ENCODE results near the gene IL26. TPM values are rescaled to one million over a fixed set of nuclear protein-coding genes. Genes with fewer than 3 reads are reported as not detected.
"Not testable (repeated sequence)": the region's sequence is repeated elsewhere in the genome, so short reads cannot be mapped to it uniquely, and the experiment has no call there.

Gene IL26
- total RNA-seq, 2 donors from 2014 or later, result 8.3 TPM; not detected in 1

DNA sequence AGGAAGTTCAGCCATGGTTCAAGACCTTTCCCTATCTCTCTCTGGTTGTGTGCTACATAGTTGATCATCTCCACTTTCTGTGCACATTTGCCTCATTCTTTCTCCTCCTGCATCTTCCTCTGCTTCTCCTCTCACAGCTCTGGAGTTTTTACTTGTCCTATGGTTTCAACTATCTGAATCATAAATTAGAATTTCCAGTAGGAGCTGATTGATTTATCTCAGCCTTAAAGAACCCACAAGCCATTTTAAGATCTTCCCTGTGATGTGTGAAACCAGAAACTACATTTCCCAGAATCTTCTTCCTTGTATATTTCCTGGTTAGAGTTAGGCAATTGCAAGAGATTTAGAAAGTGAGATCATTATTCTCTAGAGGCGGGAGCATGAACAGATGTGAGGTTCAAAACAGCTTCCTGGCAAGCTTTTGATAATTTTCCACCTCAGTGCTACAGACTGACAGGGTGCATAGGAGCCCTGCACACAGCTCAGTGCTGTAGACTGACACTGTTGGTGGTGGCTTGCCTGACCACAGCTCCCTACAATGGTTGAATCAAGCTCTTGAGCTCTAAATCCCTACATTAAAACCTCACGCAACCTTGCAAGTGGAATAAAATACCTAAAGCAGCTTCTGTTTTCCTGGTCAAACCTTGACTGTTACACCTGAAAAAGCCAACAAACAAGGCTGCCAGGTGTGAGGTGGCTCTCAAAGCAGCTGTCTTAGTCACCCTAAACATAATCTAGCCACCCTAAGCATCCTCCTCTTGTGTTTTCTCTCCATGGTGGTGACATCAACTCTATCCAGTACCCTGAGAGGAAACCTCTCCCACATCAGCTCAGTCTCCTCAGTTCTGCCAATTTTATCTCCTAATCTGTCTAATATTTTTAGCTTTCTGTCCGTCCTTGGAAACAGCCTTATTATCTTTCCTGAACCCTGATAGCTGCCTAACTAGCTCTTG, 44.5 kb downstream of the IL26 start:
- H3K36me3 Mint-ChIP-seq, result peaks cover 7 to 21% of the 10 kb centered on the region in 2 donors
- H3K9me3 Mint-ChIP-seq, result peaks cover 9 to 17% of the 10 kb centered on the region in 2 donors
- ATAC-seq, result peak; percentile 88 to 92
- peak overlapping the region; percentile 75 to 86 for H3K27ac Mint-ChIP-seq
- DNase-seq (ENCODE audit: low spot score in 2 of 2), result peak in 1 of 2 donors; percentile 52

DNA sequence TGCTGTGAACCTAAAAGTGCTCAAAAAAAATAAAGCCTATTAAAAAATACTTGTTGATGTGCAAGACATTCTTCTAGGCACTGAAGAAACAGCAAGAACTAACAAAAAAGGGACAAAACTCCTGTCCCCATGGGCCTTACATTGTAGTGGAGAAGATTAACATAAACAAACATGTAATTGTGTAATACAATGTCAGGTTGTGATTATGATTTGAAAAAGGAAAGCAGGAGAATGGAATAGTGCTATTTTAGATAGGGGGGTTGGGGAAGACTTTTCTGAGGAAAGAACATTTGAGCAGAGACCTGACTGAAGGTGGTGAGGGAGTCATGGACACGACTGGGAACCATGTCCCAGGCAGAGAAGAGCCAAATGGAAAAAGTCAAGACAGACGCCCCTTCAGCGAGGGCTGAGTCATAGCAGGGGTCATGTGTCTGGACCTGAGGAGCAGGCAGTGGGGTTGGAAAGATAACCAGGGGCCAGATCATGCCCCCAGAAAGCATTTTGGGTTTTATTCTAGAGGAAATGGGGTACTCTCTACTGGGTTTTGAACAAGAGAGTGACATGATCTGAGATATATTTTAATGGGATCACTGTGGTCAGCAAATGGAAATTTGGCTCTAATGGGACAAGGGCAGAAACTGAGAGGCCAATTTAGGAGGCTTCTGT, 46.7 kb downstream of the IL26 start:
- H3K36me3 Mint-ChIP-seq, result peaks cover 7 to 18% of the 10 kb centered on the region in 2 donors
- peak overlapping the region; percentile 48 to 81 for H3K27ac Mint-ChIP-seq
- peaks cover 9 to 10% of the 10 kb centered on the region in 2 donors for H3K9me3 Mint-ChIP-seq
- DNase-seq (ENCODE audit: low spot score in 2 of 2), result no peak
- no peak for ATAC-seq

DNA sequence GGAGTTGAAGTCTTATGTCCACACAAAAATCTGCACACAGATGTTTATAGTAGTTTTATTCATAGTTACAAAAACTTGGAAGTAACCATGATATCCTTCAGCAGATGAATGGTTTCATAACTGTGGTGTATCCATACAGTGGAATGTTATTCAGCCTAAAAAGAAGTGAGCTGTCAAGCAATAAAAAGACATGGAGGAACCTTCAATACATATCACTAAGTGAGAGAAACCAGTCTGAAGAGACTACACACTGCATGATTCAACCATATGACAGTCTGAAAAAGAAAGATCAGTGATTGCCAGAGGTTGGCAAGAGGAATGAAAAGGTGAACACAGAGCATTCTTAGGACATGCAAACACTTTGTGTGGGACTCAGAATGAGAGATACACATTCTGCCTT, 47.4 kb downstream of the IL26 start:
- ATAC-seq, result no peak
- Mint-ChIP-seq H3K27ac (peak overlapping the region in 1 of 2 donors; percentile 9), H3K36me3 (peaks cover 7 to 16% of the 10 kb centered on the region in 2 donors), H3K9me3 (peaks cover 9% of the 10 kb centered on the region in 2 donors)
- no peak for DNase-seq (ENCODE audit: low spot score in 2 of 2)

DNA sequence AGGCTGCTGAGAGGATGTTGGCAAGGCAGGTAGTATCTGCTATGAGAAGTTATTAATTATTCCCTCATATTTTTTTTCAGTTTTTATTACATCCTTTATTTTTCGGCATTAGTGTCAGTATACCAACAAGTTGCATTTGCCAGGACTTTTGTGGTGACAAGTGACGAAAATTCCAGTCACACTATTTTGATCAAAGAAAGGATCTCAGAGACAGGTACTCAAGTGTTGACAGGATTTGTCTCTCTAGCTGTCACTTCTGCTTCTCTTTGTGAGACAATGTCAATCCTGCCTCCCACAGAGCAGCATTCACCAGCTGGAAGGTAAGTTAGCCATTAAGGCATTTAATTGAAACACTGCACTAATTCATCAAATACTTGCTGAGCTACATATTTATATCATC, 48.0 kb downstream of the IL26 start:
- DNase-seq (ENCODE audit: low spot score in 2 of 2) (no peak), ATAC-seq (no peak)
- peaks cover 9% of the 10 kb centered on the region in 2 donors for H3K9me3 Mint-ChIP-seq
- peaks cover 7 to 16% of the 10 kb centered on the region in 2 donors for H3K36me3 Mint-ChIP-seq
- peak overlapping the region; percentile 9 to 79 for H3K27ac Mint-ChIP-seq

DNA sequence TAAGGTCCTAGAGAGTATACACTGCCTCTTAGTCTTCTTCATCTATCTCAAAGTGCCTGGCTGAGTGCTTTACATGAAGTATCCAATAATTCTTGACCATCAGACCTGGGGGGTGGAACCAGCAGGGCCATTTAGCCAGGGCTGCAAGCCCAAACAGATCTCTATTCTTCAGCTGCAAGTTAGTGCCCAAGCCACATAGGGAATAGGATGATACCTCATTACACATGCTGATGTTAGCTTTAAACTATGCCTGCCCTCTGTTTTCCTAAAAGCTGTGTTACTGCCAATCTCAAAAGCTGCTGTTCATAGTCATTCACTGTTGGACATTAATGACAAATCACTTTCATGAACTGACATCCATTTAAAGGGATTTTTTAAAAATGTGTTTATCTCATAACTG, 49.4 kb downstream of the IL26 start:
- no peak for DNase-seq (ENCODE audit: low spot score in 2 of 2)
- H3K27ac Mint-ChIP-seq, result peak overlapping the region; percentile 45 to 94
- H3K36me3 Mint-ChIP-seq, result peaks cover 7 to 27% of the 10 kb centered on the region in 2 donors
- peaks cover 9% of the 10 kb centered on the region in 2 donors for H3K9me3 Mint-ChIP-seq
- ATAC-seq, result no peak

DNA sequence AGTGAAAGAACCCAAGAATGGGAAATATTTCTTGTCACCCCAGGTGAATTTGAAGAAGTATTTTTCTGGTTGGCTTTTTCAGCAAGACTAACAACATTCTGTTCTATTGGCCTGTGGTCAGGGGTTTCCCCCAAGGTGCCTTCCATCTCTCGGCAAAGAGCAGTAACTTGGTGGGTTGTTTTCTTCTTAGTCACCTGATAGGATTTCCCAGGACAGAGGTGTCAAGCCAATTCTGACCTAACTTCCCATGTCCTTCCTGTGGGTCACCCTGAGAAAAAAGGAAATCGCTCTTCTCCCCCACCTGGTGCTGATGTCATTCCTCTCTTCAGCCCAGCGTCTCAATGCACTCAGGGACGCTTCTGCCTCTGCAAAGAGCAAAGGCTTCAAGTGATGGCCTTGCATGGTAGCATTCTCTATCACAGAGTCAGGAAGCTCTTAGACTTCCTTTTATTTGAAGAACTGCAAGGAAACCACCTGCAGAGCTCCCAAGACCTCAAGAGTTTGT, 50.0 kb downstream of the IL26 start:
- peak; percentile 63 to 78 for DNase-seq (ENCODE audit: low spot score in 2 of 2)
- H3K27ac Mint-ChIP-seq, result peak overlapping the region; percentile 45 to 94
- H3K36me3 Mint-ChIP-seq, result peaks cover 7 to 27% of the 10 kb centered on the region in 2 donors
- H3K9me3 Mint-ChIP-seq, result peaks cover 9% of the 10 kb centered on the region in 2 donors
- ATAC-seq, result peak; percentile 84 to 96

DNA sequence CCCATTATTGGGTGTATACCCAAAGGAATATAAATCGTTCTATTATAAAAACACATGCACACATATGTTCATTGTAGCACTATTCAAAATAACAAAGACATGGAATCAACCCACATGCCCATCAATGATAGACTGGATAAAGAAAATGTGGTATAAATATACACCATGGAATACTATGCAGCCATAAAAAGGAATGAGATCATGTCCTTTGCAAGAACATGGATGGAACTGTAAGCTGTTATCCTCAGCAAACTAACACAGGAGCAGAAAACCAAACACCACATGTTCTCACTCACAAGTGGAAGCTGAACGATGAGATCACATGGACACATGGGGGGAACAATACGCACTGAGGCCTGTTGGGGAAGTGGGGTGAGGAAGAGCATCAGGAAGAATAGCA, 50.8 kb downstream of the IL26 start:
- H3K36me3 Mint-ChIP-seq, result peaks cover 7 to 27% of the 10 kb centered on the region in 2 donors
- not testable (repeated sequence) for H3K9me3 Mint-ChIP-seq; H3K27ac Mint-ChIP-seq; DNase-seq (ENCODE audit: low spot score in 2 of 2); ATAC-seq

DNA sequence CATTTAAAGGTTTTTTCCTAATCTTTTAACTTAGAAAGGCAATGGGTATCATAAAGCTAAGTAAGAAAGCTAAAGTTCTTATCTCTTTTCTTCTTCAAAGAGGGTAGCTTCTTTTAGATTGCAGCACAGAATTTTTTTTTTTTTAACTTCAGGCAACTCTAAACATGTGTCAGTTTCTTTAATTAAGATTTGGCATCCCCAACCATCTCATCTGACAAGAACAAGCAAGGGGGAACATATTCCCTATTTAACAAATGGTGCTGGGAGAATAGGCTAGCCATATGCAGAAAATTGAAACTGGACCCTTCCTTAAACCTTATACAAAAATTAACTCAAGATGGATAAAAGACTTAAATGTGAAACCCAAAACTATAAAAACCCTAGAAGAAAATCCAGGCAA, 51.8 kb downstream of the IL26 start:
- peaks cover 4 to 24% of the 10 kb centered on the region in 2 donors for H3K36me3 Mint-ChIP-seq

DNA sequence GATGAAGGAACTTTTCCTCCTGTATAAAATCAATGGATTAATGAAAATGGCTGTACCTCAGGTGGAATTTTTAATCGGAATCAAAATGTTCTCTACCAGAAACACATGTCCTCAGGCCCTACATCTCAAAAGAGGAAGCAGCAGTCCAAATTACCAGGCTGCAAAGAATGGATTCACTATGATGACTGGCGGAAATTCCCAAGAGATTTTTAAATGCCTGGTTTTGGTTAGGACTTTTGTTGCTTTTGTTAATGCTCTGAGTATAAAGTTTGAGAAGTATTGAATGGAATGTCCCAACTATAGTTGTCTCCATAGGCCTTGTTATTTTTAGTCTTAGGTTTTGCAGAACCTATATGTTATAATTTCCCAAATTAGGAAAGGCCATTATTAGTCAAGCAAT, 54.9 kb downstream of the IL26 start:
- Mint-ChIP-seq H3K27ac (no peak overlapping the region), H3K36me3 (peaks cover 0 to 38% of the 10 kb centered on the region in 2 donors), H3K9me3 (peaks cover 0 to 9% of the 10 kb centered on the region in 2 donors)
- DNase-seq (ENCODE audit: low spot score in 2 of 2) (no peak), ATAC-seq (no peak)

More for the DNA sequence above, 51.8 kb downstream of the IL26 start:
- no peak overlapping the region for H3K27ac Mint-ChIP-seq
- ATAC-seq (no peak), DNase-seq (ENCODE audit: low spot score in 2 of 2) (no peak)
- H3K9me3 Mint-ChIP-seq, result peaks cover 7 to 9% of the 10 kb centered on the region in 2 donors

DNA sequence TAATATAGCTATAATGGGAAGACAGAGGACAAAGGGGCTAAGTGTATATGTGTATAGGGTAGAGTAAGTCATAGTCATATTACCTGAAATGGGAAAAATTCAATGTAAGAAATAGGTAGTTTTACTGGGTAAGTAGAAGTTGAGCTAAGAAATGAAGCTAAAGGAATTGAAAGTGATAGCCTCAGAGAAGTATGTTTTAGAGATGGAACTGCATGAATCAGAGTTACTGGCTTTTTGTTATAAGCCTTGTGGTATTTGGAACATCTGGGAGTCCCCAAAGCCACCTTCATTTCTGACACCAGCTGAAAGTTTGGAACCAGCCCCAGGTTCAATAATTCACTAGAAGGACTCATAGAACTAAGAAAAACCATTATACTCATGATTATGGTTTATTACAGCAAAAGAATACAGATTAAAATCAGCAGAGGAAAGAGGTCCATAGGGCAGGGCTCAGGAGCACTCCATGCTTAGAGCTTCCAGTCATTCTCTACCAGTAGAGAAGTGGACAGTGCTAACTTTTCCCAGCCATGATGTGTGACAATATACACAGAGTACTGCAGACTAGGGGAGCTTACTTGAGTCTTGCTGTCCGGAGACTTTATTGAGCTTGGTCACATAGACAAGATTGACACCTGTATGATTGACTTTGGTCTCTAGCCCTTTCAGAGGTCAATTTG, 56.3 kb downstream of the IL26 start:
- no peak overlapping the region for H3K27ac Mint-ChIP-seq
- H3K36me3 Mint-ChIP-seq, result peaks cover 0 to 31% of the 10 kb centered on the region in 2 donors
- ATAC-seq, result peak; percentile 55 to 71
- H3K9me3 Mint-ChIP-seq, result peaks cover 0 to 1% of the 10 kb centered on the region in 2 donors
- no peak for DNase-seq (ENCODE audit: low spot score in 2 of 2)

DNA sequence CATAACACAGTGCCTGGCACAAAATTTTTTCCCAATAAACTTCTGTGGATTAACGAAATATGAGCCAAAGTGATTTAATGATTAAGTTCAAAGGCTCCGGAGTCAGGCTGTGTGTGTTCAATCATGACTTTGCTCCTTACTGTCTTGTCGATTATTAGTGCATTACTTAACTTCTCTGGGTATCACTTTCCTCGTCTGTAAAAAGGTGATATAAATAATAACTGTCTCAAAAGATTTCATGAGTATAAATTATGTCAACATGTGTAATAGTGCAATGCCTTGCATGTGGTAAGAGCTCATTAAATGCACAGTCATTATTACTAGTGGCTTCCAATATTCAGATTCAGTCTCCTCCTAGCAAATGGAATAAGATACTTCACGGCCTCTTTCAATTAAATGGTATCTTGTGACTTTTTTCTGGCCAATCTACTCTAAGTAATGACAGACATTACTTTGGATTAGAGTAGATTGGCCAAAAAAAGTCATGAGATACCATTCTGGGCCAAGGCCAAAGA, 59.2 kb downstream of the IL26 start:
- H3K9me3 Mint-ChIP-seq, result no peaks in the 10 kb centered on the region
- H3K27ac Mint-ChIP-seq, result no peak overlapping the region
- no peak for ATAC-seq
- DNase-seq (ENCODE audit: low spot score in 2 of 2), result no peak
- H3K36me3 Mint-ChIP-seq, result peaks cover 0 to 22% of the 10 kb centered on the region in 2 donors

DNA sequence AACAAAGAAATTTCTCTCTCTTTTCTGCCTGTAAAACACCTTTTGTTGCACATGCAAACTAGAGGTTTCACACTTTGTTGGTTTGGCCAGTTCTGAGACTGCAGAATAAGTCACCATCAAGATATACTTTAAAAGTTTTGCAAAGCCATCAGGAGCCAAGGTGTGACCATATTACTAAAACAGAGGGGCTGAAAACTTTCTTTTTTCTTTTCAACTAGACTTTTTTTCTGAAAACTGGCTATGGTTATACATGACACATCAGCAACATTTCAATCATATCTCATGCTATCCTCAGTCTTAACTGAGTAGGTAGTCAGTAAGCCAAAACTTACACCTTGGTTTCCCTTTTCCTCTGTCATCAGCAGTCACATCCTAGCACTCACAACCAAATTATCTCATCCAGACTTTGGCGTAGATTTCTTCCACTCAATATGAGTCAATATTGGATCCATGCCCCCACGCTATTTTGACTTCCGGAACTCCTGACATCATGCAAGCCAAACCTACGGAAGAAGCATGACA, 62.0 kb downstream of the IL26 start:
- H3K9me3 Mint-ChIP-seq, result no peaks in the 10 kb centered on the region
- peak overlapping the region in 1 of 2 donors; percentile 80 for H3K27ac Mint-ChIP-seq
- ATAC-seq (peak; percentile 85 to 96), DNase-seq (ENCODE audit: low spot score in 2 of 2) (no peak)
- H3K36me3 Mint-ChIP-seq, result peaks cover 0 to 22% of the 10 kb centered on the region in 2 donors

DNA sequence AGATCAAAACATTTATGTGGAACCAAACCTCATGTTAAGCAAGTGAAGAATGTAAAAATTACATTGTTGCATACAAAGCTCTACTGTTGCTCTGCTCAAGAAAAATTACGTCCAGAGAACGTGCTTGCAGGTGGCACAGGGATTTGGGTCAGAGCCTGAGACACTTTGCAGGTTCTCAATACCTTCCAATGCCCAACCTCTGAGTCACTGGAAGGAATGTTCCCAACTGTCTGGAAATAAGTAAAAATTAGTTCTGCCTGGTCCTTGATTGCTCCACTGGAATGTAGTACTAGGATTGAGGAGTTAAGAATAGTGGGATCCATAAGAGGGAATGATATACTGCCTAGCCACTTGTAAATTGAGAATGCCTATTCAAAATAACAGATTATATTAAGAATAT, 63.2 kb downstream of the IL26 start:
- peaks cover 0 to 13% of the 10 kb centered on the region in 2 donors for H3K36me3 Mint-ChIP-seq
- no peak for ATAC-seq
- DNase-seq (ENCODE audit: low spot score in 2 of 2), result no peak
- no peak overlapping the region for H3K27ac Mint-ChIP-seq
- H3K9me3 Mint-ChIP-seq, result no peaks in the 10 kb centered on the region

DNA sequence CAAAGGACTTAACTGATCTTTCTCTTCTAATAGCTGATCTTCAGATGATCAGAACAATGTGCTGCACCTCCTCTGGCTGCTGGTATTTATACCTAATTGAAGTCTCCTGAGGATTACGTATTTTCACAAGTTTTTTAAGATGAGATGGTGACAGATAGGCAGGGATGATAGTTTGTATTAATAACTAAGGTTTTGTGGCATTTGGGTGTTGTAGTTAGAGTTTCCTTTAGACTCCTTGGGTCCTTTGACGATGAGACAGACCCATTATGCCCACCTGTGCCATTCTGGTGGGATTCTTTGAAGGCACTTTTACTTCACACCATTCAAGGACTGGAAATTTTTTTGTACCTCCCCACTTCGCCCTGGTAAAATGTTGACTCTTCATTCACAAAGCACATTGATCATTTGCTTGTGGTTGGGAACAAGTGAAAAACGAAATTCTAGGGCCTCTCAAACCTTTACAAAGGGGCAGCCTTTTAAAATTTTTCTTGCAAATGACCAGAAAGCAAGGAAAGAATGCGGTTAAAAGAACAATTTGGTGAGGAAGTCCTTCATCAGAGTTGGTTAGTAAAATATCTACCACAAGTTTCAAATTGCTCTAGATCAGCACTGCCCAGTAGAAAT, 65.8 kb downstream of the IL26 start, which contains the start of gene IFNG:
Gene IFNG, minus strand, starts transcription at position 60 of the 624 bp plus-strand sequence. CDS start 125 bp downstream, outside the sequence.
- ATAC-seq, result peak in 1 of 2 donors; percentile 8
- Mint-ChIP-seq H3K36me3 (peaks cover 0 to 4% of the 10 kb centered on the region in 2 donors), H3K27ac (peak within 1 kb of the TSS in 1 of 2 donors; percentile 53), H3K9me3 (no peaks in the 10 kb centered on the region)
- no peak for DNase-seq (ENCODE audit: low spot score in 2 of 2)

DNA sequence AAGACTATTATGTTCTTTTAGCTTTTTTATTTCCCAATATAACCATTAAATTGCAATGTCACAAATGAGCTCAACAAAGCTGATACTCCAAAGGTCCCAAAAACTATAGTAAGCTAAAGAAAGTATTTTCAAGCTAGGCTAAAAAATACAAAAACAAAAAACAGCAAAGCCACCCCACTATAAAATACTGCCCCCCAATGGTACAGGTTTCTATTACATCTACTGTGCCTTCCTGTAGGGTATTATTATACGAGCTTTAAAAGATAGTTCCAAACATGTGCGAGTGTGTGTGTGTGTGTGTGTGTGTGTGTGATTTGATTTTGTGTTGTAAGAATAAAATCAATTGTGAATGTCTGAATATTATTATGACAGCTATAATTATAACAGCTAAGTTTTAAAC, 67.2 kb downstream of the IL26 start:
- ATAC-seq, result no peak
- DNase-seq (ENCODE audit: low spot score in 2 of 2), result peak in 1 of 2 donors; percentile 51
- Mint-ChIP-seq H3K36me3 (peaks cover 0 to 13% of the 10 kb centered on the region in 2 donors), H3K9me3 (peaks cover 0 to 7% of the 10 kb centered on the region in 2 donors), H3K27ac (no peak overlapping the region)

All from activated naive CD4-positive, alpha-beta T cell treated with anti-CD3 and anti-CD28 coated beads, Interleukin-2, amount 50 U/mL, for 72 hours (primary cell).